ENCODE measurements around the gene CACNA1B.
"Not testable (repeated sequence)": the region's sequence is repeated elsewhere in the genome, so short reads cannot be mapped to it uniquely, and the experiment has no call there.

CACNA1B gene

DNA sequence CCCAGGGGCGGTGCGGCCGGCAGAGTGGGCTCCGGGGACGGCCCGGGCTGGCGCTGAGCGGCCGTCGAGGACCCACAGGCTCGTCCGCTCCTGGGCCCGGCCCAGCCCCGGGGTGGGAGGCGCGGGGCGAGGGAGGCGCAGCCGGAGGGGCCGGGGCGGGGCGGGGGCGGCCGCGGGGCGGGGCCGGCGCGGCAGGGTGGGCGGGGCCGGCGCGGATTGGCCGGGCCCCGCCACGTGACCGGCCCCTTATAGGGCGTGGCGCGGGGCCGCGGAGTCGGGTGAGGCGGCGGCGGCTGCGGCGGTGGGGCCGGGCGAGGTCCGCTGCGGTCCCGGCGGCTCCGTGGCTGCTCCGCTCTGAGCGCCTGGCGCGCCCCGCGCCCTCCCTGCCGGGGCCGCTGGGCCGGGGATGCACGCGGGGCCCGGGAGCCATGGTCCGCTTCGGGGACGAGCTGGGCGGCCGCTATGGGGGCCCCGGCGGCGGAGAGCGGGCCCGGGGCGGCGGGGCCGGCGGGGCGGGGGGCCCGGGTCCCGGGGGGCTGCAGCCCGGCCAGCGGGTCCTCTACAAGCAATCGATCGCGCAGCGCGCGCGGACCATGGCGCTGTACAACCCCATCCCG, at the start of gene CACNA1B:
Gene CACNA1B (plus strand): TSS at position 277 of the 617 bp plus-strand sequence. CDS start 152 bp downstream, at position 429.
- not testable (repeated sequence) for DNase-seq (ENCODE audit: low read depth)

- DNase-seq (ENCODE audit: low read depth): no peak
Observed at GRCh38 chr9:137827908-137828526, 49.6 kb upstream of the CACNA1B start.

DNA sequence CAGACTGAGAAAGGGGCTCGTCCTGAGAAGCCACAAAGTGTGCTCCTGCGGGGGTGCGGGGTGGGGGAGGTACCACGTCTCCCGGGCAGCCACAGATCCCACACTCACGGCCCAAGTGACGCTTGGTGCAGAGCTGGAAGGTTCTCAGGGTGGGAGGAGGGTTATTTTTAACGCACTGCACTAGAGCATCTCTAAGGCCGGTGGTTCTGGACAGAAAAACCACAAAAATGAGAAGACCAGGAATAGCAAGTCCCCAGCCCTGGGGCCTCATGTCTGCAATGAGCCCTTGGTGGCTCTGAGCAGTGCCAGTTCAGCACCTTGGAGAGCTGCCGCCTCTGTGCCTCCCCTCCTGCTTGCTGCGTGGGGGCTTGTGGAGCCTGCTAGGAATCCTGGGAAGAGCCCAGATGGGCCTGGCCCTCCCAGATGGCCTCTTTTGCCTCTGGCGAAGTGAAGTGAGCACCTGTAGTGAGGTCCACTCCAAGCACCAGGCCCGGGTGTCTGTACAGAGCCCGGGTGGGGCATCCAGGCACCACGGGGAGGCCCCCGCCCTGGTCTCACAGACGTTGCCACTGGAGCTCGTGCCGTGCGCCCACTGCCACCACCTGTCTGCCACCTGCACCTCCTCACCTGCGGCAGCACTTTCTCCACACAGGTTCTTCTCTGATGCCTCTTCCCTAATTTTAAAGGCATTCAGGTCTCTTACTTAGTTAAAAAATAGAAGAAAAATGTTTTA, 48.9 kb upstream of the CACNA1B start:
- no peak for DNase-seq (ENCODE audit: low read depth)

DNA sequence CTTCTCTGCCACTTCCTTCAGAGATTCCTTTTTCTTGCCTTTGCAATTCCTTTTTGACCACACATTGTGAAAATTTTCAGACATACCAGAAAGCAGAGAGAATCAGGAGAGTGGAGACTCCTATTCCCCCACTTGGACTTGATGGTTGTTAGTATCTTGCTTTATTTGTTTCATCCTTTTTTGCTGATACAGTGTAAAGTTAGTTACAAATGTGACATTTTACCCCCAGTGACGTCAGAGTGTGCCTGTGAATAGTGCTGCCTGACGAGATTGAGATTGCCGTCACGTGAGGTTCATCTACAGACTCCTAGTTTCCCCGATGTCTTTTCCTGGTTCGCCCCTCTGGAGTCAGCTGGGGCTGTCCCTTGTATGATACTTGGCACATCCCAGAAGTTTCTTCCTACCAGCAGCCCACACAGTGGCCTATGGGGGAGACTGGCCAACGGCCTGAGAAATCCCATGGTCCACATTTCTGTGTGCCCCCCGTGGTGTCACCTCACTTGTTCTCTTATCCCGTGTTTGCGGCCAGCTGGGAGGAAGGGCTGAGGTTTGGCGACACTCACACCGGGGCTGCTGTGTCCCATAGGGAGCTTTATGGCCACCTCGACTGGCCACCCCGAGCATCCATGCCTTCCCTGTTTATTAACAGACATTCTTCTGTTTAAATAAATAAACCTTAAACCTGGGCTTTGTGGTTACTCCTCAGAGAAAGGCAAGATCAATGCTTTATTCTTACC, 48.2 kb upstream of the CACNA1B start:
- DNase-seq (ENCODE audit: low read depth): no peak

- no peak for DNase-seq (ENCODE audit: low read depth)
Observed at GRCh38 chr9:137832191-137832700, 45.3 kb upstream of the CACNA1B start.

GRCh38 chr9:137832830-137833590, 44.6 kb upstream of the CACNA1B start:
- DNase-seq (ENCODE audit: low read depth): no peak

DNA sequence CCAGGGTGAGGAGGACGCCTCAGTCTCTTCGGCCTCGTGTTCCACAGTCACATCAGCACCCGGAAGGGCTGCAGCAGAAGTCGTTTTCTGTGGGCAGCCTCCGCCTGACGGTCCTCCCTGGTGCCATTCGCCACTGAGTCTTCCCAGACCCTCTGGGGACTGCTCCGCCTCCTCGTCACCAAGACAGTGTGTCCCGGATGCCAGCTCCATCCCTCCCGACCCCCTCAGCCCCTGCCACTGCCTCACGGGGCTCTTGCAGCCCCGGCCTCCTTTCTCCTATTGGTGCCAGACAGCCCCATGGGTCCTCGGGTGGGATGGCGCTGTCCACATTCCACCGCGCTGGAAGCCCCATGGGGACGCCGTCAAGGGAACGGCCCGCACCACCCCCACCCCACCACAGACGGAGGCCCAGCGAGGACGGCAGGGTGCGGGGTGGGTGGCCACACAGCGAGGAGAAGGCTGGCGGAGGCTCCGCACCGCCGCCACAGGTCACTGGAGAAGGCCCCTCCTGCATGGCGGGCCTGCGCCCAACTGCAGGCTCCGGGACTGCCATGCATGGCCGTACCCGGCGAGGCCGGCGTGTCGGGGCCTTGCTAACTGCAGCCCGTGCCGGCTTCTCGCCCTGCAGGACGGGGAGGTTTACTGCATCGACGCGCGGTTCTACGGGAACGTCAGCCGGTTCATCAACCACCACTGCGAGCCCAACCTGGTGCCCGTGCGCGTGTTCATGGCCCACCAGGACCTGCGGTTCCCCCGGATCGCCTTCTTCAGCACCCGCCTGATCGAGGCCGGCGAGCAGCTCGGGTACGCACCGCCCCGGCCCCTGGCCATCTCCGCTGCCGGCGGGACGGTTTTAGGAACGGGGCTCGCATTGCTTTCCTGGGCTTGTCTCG, 43.6 kb upstream of the CACNA1B start:
- no peak for DNase-seq (ENCODE audit: low read depth)

DNA sequence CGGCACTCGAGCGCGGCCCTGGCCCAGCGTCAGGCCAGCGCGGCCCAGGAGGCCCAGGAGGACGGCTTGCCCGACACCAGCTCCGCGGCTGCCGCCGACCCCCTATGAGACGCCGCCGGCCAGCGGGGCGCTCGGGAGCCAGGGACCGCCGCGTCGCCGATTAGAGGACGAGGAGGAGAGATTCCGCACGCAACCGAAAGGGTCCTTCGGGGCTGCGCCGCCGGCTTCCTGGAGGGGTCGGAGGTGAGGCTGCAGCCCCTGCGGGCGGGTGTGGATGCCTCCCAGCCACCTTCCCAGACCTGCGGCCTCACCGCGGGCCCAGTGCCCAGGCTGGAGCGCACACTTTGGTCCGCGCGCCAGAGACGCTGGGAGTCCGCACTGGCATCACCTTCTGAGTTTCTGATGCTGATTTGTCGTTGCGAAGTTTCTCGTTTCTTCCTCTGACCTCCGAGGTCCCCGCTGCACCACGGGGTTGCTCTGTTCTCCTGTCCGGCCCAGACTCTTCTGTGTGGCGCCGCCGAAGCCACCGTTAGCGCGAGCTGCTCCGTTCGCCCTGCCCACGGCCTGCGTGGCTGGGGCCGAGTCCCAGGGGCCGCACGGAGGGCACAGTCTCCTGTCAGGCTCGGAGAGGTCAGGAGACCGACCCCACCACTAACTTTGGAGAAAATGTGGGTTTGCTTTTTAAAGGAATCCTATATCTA, 42.6 kb upstream of the CACNA1B start:
- no peak for DNase-seq (ENCODE audit: low read depth)

DNA sequence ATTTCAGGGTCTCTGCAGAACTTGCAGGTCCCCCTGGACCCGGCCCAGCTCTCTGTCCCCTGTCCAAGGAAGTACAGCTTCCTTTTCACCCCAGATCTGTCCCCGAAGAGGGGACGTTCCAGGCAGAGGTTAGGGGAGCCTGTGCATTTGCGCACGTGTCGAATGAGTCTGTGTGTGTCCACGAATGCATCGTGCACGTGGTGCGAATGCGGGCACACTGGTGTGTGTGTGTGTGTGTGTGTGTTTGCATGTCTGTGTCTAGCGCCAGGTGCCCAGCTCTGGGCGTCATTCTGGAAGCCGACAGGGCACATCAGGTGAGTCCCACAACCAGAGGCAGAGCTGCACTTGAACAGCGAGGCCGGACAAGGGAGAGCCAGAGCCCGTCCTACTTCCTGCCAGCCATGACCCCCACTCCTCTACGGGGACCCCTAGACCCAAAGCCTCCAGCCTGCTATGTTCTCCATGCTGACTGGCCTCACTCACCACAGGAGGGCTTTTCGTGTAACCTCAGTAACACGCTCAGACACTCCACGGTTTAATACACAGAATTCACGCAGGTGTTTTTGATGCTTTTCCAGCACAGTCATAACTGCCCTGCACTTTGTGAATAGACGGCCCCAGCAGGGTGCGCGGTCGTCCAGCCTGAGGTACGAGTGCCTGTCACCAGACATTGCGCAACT, 41.3 kb upstream of the CACNA1B start:
- DNase-seq (ENCODE audit: low read depth): no peak

- DNase-seq (ENCODE audit: low read depth): no peak
Observed at GRCh38 chr9:137836831-137837241, 40.7 kb upstream of the CACNA1B start.

GRCh38 chr9:137837345-137838278, 40.0 kb upstream of the CACNA1B start:
- DNase-seq (ENCODE audit: low read depth): no peak

DNA sequence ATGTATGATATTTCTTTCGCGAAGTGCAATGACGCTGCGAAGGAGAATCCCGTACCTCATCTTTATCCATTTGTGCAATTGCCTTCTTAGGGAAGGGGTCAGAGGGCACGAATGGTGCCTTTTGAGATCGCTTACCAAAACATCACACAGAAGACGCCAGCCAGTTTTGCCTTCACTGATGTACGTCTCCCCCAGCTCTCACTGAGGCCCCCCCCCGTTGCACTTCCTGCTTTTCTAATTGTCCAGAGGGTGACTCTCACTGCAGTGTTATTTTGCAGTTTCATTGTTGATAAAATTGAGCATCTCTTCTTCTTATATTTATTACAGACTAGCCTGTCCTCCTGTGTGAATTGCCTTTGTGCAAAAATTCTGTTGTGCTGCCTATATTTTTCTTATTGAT, 39.0 kb upstream of the CACNA1B start:
- DNase-seq (ENCODE audit: low read depth): no peak

GRCh38 chr9:137843355-137843754, 34.2 kb upstream of the CACNA1B start:
- no peak for DNase-seq (ENCODE audit: low read depth)

GRCh38 chr9:137851516-137852267, 25.9 kb upstream of the CACNA1B start:
- no peak for DNase-seq (ENCODE audit: low read depth)

GRCh38 chr9:137853392-137853995, 24.1 kb upstream of the CACNA1B start:
- no peak for DNase-seq (ENCODE audit: low read depth)

- no peak for DNase-seq (ENCODE audit: low read depth)
Observed at GRCh38 chr9:137860361-137860760, 17.2 kb upstream of the CACNA1B start.

GRCh38 chr9:137865581-137866145, 11.9 kb upstream of the CACNA1B start:
- no peak for DNase-seq (ENCODE audit: low read depth)

All from non-pigmented ciliary epithelial cell (primary cell).